GM18861 (cell line): Measurements from ENCODE around the gene SPATS2.
"Not testable (repeated sequence)": the region's sequence is repeated elsewhere in the genome, so short reads cannot be mapped to it uniquely, and the experiment has no call there.

Source experiments
- ATAC-seq: cut with Tn5 transposase; IDR thresholded peaks from one replicate; pipeline ENCODE4 v1.9.1; 2021; ENCODE audit not compliant: unreplicated experiment

SPATS2 gene

DNA sequence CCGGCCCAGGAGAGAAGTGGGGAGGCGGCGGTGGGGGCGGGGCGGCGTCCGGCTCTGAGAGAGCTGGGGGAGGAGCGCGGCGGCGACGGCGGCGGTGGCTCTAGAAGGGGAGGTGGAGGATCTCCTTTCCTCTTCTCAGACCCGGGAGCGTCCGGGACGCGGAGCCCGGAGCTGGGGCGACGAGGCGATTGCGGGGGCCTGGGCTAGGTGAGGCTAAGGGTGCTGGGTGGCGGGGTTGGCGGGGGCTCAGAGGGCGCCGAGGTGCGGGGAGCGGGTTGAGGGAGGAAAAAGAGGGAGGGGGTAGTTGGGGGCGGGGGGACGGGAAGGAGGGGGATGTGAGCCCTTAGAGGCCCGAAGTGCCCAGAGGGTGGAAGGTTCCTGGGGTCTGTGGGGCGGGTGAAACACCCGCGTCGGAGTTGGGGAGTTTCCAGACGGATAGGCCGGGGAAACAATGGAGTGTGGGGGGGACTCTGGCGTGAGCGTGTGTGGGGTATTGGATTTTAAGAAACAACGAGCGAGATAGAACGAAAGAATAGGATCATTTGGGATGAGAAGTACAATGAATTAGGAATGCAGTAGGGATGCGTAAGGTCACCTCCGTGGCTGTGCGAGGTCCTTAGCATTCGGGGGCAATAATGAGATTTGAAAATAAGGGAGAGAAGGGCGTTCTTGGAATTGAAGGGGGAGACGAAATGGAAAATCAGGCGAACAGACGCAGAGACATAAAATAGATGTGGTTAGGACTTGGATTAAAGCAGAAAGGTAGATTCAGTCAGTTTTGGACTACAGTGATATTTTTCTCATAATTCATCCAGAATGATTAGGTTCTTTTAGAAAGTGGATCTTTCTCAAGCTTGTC is at the start of gene SPATS2:
TSS of gene SPATS2 (plus strand) at position 82 of the 859 bp plus-strand sequence. CDS start 93,551 bp downstream, outside the sequence.
- ATAC-seq = no peak

DNA sequence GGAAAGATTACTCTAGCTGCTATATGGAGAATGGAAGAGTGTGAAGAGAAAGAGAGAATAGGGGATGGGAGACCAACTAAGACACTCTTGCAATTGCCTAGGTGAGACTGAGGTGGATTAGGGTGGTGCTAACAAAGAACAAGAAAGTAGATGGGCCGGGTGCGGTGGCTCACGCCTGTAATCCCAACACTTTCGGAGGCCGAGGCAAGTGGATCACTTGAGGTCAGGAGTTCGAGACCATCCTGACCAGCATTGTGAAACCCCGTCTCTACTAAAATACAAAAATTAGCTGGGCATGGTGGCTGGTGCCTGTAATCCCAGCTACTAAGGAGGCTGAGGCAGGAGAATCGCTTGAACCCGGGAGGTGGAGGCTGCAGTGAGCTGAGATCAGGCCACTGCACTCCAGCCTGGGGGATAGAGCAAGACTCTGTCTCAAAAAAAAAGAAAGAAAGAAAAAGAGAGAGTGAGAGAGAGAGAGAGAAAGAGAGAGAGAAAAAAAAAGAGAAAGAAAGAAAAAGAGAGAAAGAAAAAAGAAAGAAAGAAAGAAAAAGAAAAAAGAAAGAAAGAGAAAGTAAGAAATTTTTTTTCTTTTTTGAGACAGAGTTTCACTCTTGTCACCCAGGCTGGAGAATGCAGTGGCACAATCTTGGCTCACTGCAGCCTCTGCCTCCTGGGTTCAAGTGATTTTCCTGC is 46.7 kb upstream of the SPATS2 start:
- ATAC-seq = not testable (repeated sequence)

DNA sequence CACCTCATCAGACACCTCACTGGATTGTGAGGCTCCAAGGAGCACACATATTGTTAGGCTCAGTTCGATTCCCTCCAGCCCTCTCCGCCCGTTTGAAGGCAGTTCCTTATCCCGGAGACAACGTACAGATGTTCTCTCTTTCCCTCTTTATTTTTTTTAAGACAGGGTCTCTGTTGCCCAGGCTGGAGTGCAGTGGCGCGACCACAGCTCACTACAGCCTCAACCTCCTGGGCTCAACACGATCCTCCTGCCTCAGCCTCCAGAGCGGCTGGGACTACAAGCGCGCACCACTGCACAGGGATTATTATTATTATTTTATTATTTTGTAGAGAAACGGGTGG is 44.9 kb upstream of the SPATS2 start:
- no peak for ATAC-seq

DNA sequence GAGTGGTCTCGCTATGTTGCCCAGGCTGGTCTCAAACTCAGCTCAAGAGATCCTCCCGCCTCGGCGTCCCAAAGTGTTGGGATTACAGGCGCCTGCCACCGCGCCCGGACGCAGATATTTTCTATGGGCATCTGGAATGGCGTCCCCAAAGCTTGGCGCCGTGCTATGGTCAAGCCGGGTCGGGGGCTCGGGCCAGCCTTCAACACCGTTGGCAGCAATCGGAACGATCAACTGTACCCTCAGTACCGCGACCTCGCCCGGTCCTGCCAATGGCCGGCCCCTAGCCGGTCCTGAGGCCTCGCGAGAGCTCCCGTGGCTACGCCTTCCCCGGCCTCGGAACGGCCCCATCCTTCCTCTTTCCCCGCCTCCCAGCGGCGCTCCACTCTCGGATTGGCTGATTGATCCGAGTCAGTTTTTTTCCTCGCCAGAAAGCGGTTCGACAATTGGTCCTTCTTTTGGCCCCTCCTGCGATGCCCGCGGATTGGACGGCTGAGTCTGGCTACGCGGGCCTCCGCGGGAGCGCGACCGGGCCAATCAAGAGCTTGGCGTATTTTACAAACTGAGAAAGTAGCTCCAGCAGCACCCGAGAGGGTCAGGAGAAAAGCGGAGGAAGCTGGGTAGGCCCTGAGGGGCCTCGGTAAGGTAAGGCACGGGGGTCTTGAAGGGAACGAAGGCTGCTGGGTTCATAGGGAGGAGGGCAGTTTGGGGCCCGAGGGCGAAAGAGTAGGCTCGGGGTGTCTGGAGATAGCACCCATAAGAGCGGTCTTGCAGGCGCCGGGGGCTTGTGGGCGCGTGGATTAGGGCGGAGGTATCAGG is 44.3 kb upstream of the SPATS2 start, which contains the start of gene TROAP:
TSS of gene TROAP (plus strand) at position 548 of the 816 bp plus-strand sequence. CDS start 354 bp downstream, outside the sequence.
- peak; percentile 96 for ATAC-seq

DNA sequence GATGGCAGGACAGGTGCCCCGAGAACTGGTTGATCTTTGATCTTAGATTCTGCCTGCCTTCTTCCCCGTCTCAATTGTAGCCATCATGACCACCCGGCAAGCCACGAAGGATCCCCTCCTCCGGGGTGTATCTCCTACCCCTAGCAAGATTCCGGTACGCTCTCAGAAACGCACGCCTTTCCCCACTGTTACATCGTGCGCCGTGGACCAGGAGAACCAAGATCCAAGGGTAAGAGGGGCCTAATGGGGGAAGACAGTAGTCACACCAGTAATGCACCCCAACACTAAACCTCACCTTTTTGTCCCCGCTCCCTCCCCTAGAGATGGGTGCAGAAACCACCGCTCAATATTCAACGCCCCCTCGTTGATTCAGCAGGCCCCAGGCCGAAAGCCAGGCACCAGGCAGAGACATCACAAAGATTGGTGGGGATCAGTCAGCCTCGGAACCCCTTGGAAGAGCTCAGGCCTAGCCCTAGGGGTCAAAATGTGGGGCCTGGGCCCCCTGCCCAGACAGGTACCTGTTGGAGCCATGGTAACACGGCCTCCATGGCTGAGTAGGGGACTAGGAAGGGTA is 43.7 kb upstream of the SPATS2 start:
- no peak for ATAC-seq

DNA sequence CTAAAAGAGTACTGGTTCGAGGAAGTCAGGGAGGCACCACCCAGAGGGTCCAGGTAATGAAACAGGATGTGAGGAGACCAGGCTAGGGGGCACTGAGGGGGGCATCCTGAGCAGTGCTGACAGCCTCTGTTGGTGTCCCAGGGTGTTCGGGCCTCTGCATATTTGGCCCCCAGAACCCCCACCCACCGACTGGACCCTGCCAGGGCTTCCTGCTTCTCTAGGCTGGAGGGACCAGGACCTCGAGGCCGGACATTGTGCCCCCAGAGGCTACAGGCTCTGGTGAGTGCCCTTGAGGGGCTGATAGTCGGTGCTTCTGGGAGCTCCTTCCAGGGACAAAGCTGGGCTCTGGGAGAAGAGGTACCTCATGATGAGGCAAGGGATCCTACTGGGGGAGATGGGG is 41.7 kb upstream of the SPATS2 start:
- no peak for ATAC-seq

DNA sequence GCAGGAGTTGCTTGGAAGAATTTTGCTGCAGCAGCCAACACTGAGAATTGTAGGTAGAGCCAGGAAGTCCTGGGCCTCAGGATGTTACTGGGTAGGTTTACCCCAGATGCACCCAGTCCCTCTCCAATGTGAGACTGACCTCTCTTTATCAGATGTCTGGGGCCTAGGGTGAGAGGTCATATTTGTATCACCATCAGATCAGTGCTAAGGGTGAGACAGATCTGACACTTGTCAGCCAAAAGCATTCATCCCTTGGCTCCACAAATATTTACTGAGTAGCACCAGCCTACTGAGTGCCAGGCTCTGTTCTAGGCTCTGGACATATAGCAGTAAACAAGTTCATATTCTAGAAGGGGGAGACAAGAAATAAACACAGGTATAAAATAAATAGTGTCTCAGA is 39.9 kb upstream of the SPATS2 start:
- ATAC-seq = no peak

DNA sequence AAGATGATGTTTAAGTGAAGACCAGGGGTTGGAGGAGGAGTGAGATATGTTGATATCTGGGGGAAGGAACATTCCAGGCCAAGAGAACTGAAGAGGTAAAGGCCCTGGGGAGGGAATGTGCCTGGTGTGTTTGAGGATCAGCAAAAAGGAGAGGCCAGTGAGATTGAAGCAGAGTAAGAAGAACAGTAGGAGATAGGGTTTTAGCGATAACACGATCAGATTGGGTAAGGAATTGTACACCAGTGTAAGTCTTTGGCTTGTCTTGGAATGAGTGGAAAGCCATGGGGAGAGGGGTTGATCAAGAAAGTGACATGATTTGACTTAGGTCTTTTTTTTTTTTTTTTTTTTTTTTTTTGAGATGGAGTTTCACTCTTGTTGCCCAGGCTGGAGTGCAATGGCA is 39.4 kb upstream of the SPATS2 start:
- no peak for ATAC-seq

DNA sequence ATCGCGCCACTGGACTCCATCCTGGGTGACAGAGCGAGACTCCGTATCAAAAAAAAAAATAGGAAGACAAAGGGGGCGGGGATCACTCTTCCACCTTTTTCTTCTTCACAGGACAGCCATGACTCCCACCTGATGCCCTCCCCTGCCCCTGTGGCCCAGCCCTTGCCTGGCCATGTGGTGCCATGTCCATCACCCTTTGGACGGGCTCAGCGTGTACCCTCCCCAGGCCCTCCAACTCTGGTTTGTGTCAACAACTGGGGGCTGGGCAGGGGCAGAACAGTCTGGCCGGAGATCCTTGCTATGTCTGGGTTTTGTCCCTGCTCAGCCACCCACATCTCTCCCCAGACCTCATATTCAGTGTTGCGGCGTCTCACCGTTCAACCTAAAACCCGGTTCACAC is 38.4 kb upstream of the SPATS2 start:
- no peak for ATAC-seq

DNA sequence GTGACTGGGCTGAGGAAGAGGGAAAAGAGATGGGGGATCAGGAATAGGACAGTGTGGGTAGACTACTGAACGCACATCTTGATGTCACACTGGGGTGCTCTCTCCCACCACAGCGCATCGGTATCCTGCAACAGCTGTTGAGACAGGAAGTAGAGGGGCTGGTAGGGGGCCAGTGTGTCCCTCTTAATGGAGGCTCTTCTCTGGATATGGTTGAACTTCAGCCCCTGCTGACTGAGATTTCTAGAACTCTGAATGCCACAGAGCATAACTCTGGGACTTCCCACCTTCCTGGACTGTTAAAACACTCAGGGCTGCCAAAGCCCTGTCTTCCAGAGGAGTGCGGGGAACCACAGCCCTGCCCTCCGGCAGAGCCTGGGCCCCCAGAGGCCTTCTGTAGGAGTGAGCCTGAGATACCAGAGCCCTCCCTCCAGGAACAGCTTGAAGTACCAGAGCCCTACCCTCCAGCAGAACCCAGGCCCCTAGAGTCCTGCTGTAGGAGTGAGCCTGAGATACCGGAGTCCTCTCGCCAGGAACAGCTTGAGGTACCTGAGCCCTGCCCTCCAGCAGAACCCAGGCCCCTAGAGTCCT is 37.1 kb upstream of the SPATS2 start:
- no peak for ATAC-seq

DNA sequence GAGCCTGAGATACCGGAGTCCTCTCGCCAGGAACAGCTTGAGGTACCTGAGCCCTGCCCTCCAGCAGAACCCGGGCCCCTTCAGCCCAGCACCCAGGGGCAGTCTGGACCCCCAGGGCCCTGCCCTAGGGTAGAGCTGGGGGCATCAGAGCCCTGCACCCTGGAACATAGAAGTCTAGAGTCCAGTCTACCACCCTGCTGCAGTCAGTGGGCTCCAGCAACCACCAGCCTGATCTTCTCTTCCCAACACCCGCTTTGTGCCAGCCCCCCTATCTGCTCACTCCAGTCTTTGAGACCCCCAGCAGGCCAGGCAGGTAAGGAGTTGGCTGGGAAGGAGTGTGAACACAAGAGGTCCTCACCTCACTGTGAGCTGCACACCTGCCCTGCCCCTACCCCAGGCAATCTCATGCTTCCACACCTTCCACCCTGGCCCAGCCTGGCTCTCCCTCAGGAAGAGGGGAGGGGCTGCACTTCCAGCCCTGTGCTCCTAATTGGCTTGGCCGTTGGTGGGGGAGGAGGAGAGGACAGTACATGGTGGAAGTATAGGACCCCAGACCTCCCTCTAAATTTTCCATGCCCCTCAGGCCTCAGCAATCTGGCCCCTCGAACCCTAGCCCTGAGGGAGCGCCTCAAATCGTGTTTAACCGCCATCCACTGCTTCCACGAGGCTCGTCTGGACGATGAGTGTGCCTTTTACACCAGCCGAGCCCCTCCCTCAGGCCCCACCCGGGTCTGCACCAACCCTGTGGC is 36.5 kb upstream of the SPATS2 start:
- ATAC-seq = no peak

DNA sequence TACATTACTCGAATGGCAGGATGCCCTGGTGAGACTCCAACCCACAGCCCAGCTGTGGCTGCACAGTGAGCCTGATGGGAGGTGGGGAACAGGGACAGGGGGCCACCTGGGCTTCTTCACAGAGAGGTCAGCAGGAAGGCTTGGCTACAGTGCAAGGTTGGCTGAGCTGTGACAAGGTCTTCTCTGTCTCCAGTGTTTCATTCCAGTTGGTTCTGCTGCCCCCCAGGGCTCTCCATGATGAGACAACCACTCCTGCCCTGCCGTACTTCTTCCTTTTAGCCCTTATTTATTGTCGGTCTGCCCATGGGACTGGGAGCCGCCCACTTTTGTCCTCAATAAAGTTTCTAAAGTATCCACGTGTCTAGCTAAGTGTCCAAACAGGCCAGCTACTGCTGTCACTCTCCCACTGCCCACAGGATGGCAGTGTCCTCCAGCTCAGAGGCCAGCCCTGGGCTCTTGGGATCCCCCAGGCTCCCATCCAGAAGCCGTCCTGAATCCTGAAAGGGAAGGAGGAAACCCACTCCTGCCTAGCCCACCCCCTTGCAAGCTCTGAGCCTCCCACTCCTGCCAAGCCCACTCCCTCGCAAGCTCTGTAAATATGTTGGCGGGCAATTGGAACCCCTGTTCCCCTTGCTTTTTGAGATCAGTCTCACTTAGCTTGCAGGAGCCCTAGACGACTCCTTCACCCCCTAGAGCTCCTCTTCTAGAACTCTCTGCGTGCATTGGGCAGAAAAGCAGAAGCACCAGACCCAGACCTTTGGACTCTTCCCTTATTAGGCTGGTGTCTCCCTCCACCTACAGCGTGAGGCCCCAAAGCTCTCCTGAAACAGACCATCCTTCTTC is 35.7 kb upstream of the SPATS2 start:
- ATAC-seq = no peak

DNA sequence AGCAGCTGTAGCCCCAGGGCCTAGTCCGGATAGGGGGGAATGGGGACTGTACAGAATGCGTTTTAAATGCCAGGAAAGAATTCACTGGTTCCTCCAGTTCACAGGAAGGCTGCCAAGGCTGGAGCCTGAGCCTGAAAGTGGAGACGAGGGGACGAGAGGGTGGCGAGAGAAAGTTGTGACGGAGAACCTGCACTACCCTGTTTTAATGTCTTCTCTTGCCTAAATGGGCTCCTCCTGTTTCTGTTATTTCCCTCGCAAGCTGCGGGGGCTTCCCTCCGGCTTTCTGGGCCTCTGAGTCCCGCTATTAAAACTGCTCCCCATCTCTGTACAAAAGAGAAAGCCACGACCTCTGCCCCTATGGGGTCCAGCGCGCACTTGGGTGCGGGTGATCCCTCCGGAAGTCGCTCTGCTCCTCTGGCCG is 34.8 kb upstream of the SPATS2 start:
- no peak for ATAC-seq

DNA sequence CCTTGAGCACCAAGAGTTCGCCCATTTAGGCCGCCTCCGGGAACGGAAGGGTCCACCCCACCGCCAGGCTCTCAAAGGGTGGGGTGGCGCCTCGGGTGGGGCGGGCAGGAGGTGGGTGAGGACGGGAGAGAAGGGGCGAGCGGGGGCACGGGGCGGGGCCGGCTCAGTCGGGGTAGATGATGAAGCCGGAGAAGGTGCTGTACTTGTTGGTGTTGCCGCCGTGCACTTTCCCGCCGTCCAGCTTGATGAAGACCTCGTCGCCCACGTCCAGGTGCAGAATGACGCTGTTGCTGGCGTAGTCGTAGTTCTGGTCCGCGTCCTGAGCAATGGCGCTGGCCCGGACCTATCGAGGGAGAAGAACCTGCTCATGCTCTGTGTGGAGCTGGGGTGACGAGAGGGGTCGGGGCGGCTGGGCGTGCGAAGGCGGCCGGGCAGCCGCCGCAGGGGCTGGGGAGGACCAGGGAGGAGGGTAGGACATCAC is 34.3 kb upstream of the SPATS2 start:
- ATAC-seq = no peak

DNA sequence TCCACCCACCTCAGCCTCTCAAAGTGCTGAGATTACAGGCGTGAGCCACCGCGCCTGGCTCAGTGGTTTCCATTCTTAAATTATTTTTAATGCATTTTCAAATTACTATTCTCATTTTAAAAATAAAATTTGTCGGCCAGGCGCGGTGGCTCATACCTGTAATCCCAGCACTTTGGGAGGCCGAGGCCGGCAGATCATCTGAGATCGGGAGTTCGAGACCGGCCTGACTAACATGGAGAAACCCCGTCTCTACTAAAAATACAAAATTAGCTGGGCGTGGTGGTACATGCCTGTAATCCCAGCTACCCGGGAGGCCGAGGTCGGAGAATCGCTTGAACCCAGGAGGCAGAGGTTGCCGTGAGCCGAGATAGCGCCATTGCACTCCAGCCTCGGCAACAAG is 33.5 kb upstream of the SPATS2 start:
- ATAC-seq = not testable (repeated sequence)

DNA sequence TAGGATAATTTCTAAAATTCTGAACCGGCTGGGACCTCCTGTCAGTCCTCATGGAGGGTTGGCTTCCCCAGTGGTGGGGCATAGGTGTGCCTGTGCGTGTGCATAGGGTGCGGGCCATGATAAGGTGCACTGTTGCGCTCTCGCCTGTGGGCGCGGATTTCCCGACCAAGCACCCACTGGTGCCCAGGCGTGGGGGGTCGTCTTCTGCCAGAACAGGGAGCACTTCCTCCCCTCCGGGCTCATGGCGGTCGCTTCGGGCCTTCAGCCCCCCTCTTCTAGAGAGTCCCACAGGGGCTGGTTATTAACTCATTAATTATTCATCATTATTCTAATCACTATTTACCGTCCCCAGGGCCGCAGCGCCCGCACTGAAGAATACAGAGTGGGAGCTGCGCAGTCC is 33.0 kb upstream of the SPATS2 start:
- ATAC-seq = no peak

DNA sequence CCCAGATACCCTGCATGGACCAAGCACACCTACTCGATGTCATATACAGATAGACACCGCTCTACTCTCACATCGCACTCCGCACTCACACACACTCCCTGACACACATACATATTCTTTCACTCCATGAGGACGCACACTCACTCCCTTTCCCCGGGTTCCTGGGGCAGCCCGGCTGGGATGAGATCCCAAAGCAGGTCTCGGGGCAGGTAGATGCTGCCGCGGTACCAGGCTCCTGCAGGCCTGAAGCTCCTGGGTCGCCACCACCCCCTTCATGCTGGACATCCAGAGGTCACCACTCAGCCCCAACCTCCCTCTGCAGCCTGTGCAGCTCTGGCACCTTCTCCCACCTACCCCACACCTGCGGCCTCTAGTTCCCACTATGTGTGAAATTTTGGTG is 32.6 kb upstream of the SPATS2 start:
- no peak for ATAC-seq

DNA sequence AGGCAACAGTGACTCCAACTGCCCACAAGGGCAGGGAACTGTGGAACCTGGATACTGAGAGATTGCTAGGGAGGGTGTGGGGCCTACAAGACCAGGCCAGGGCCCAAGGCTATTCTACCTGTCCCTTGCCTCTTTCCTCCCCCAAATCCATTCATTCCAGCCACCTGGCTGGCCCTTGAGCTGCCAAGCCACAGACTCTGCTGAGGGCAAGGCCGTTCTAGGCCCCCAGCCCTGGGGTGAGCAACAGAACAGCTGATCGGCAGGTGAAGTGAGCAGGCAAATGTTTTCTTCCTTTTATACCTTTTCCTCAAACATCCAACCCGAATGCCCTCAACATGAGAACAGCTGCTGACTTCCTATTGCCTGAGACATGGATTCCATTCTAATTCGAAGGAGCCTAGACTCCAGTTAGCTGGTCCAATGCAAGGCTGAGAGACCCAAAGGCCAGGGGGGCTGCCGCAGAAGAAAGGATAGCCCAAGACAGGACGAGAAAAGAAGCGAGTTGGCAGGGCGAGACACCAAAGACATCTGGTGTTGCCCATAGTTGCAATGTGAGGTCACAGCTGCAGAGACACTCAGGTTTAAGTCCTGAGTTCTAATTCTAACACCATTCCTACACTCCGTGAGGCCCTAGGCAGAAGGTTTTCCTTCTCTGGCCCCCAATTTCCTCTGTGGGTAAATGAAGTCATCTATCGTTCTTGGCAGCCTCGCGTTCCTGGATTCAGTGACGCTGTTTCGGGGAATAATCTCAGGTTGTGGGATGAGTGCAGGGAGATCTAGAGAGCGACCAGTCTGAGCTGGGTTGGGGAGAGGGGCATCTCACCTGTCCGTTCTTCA is 31.9 kb upstream of the SPATS2 start:
- no peak for ATAC-seq
